Measurements from ENCODE around the gene SRRM4. TPM values are rescaled to one million over a fixed set of nuclear protein-coding genes. Genes with fewer than 3 reads are reported as not detected.

The SRRM4 gene
- total RNA-seq, 2 experiments from 2014 or later = not detected

- no peak for TF ChIP-seq CTCF (IDR thresholded peaks at IDR 0.05)
- H3K27ac Mint-ChIP-seq = no peak overlapping the region
- Histone ChIP-seq H3K27me3 (ENCODE audit: control insufficient read depth in 1 of 2, insufficient read depth in 2 of 2, low read length in 2 of 2) (peaks cover 0 to 3% of the 10 kb centered on the region in 2 experiments), H3K4me1 (ENCODE audit: insufficient read depth, low read length) (no peaks in the 10 kb centered on the region), H3K4me3 (ENCODE audit: low read length) (no peak overlapping the region), H3K9me3 (ENCODE audit: control insufficient read depth in 1 of 2, insufficient read depth in 1 of 2, low read length in 2 of 2) (peaks cover 0 to 4% of the 10 kb centered on the region in 2 experiments), H3K27ac (ENCODE audit: low read depth in 1 of 2, low read length in 2 of 2) (no peak overlapping the region), H3K36me3 (ENCODE audit: insufficient read depth, low read length) (no peaks in the 10 kb centered on the region)
- ATAC-seq (ENCODE audit: poor library complexity) = no peak
- intact Hi-C loops (cut with DNase I, micrococcal nuclease) = no loop called here
- no peaks in the 10 kb centered on the region for H3K27me3 Mint-ChIP-seq
- H3K36me3 Mint-ChIP-seq (ENCODE audit: low read depth) = no peaks in the 10 kb centered on the region
- DNase-seq = no peak
- ChIA-PET CTCF (no interaction called here), POLR2A (no interaction called here)
- H3K4me1 Mint-ChIP-seq (ENCODE audit: low read depth) = no peaks in the 10 kb centered on the region
- H3K9me3 Mint-ChIP-seq = no peaks in the 10 kb centered on the region
- no peak overlapping the region for H3K4me3 Mint-ChIP-seq
These were observed 17.8 kb downstream of the SRRM4 start for GRCh38 chr12:118999107-118999506.

- ATAC-seq (ENCODE audit: poor library complexity) = no peak
- peaks cover 0 to 19% of the 10 kb centered on the region in 2 experiments for H3K9me3 ChIP-seq (ENCODE audit: control insufficient read depth in 1 of 2, insufficient read depth in 1 of 2, low read length in 2 of 2)
- no peak overlapping the region for H3K27ac ChIP-seq (ENCODE audit: low read depth in 1 of 2, low read length in 2 of 2)
- DNase-seq = no peak
- no peak overlapping the region for H3K4me3 Mint-ChIP-seq
- no peaks in the 10 kb centered on the region for H3K36me3 ChIP-seq (ENCODE audit: insufficient read depth, low read length)
- H3K4me3 ChIP-seq (ENCODE audit: low read length) = no peak overlapping the region
- no peaks in the 10 kb centered on the region for H3K4me1 Mint-ChIP-seq (ENCODE audit: low read depth)
- no peak overlapping the region for H3K27ac Mint-ChIP-seq
- TF ChIP-seq CTCF (IDR thresholded peaks at IDR 0.05) = no peak
- peaks cover 16% of the 10 kb centered on the region in 2 experiments for H3K27me3 ChIP-seq (ENCODE audit: control insufficient read depth in 1 of 2, insufficient read depth in 2 of 2, low read length in 2 of 2)
- peaks cover 5% of the 10 kb centered on the region for H3K9me3 Mint-ChIP-seq
- no peaks in the 10 kb centered on the region for H3K4me1 ChIP-seq (ENCODE audit: insufficient read depth, low read length)
- POLR2A ChIA-PET = no interaction called here
- no peaks in the 10 kb centered on the region for H3K36me3 Mint-ChIP-seq (ENCODE audit: low read depth)
- CTCF ChIA-PET = no interaction called here
- intact Hi-C loops (cut with DNase I, micrococcal nuclease) = no loop called here
- H3K27me3 Mint-ChIP-seq = peaks cover 31% of the 10 kb centered on the region
These were observed 23.7 kb downstream of the SRRM4 start for GRCh38 chr12:119005085-119005484.

- ChIA-PET CTCF (no interaction called here), POLR2A (no interaction called here)
- Histone ChIP-seq H3K9me3 (ENCODE audit: control insufficient read depth in 1 of 2, insufficient read depth in 1 of 2, low read length in 2 of 2) (peaks cover 0 to 21% of the 10 kb centered on the region in 2 experiments), H3K36me3 (ENCODE audit: insufficient read depth, low read length) (no peaks in the 10 kb centered on the region), H3K4me3 (ENCODE audit: low read length) (no peak overlapping the region), H3K4me1 (ENCODE audit: insufficient read depth, low read length) (no peaks in the 10 kb centered on the region), H3K27ac (ENCODE audit: low read depth in 1 of 2, low read length in 2 of 2) (no peak overlapping the region), H3K27me3 (ENCODE audit: control insufficient read depth in 1 of 2, insufficient read depth in 2 of 2, low read length in 2 of 2) (peaks cover 16% of the 10 kb centered on the region in 2 experiments)
- Mint-ChIP-seq H3K4me1 (ENCODE audit: low read depth) (no peaks in the 10 kb centered on the region), H3K36me3 (ENCODE audit: low read depth) (no peaks in the 10 kb centered on the region), H3K27me3 (peaks cover 31% of the 10 kb centered on the region), H3K27ac (no peak overlapping the region), H3K4me3 (no peak overlapping the region), H3K9me3 (peaks cover 5% of the 10 kb centered on the region)
- ATAC-seq (ENCODE audit: poor library complexity) (no peak), DNase-seq (no peak)
- intact Hi-C loops (cut with DNase I, micrococcal nuclease) = no loop called here
- TF ChIP-seq CTCF (IDR thresholded peaks at IDR 0.05) = no peak
These were observed 24.6 kb downstream of the SRRM4 start for GRCh38 chr12:119005913-119006312.

Measured in CD4-positive, alpha-beta T cell (primary cell).